HG03103 (cell line): ENCODE results near the gene KCNJ4.
"Not testable (repeated sequence)": the region's sequence is repeated elsewhere in the genome, so short reads cannot be mapped to it uniquely, and the experiment has no call there.

Experiments used
- ATAC-seq: cut with Tn5 transposase; IDR thresholded peaks from one replicate; pipeline ENCODE4 v1.9.1; 2021; ENCODE audit warnings: low read depth; ENCODE audit not compliant: unreplicated experiment

Gene KCNJ4

DNA sequence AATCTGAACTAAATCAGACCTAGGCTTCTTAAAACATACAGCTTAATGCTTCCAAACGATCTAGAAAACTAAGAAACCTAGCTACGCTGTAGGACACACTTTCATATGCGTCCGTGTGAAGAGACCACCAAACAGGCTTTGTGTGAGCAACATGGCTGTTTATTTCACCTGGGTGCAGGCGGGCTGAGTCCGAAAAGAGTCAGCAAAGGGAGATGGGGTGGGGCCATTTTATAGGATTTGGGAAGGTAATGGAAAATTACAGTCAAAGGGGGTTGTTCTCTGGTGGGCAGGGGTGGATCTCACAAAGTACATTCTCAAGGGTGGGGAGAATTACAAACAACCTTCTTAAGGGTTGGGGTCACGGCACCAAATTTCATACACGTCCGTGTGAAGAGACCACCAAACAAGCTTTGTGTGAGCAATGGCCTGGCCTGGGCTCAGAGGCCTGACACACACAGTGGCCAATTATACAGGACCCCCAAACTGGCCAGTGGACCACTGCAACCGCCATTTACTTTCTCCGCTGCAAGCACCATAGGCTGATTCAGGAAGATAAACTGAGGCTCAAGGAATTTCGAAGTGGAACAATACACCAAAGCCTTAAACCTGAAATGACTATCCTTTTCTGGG, 58.4 kb downstream of the KCNJ4 start:
- not testable (repeated sequence) for ATAC-seq

GRCh38 chr22:38395944-38396343, 59.1 kb downstream of the KCNJ4 start:
- not testable (repeated sequence) for ATAC-seq

GRCh38 chr22:38394929-38395624, 59.9 kb downstream of the KCNJ4 start:
- not testable (repeated sequence) for ATAC-seq

DNA sequence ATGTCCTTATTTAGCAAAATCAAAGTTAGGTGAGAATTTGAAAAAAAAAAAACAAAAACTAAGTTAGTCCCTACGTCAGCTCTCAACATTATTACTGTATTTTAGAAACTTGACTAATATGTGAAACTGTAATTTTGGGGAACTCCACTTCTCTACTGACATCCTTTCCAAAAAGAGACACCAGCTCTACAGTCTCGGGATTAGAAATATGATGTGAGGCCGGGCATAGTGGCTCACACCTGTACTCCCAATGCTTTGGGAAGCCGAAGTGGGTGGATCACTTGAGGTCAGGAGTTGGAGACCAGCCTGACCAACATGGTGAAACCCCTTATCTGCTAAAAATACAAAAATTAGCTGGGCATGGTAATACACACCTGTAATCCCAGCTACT, 65.6 kb downstream of the KCNJ4 start:
- not testable (repeated sequence) for ATAC-seq

DNA sequence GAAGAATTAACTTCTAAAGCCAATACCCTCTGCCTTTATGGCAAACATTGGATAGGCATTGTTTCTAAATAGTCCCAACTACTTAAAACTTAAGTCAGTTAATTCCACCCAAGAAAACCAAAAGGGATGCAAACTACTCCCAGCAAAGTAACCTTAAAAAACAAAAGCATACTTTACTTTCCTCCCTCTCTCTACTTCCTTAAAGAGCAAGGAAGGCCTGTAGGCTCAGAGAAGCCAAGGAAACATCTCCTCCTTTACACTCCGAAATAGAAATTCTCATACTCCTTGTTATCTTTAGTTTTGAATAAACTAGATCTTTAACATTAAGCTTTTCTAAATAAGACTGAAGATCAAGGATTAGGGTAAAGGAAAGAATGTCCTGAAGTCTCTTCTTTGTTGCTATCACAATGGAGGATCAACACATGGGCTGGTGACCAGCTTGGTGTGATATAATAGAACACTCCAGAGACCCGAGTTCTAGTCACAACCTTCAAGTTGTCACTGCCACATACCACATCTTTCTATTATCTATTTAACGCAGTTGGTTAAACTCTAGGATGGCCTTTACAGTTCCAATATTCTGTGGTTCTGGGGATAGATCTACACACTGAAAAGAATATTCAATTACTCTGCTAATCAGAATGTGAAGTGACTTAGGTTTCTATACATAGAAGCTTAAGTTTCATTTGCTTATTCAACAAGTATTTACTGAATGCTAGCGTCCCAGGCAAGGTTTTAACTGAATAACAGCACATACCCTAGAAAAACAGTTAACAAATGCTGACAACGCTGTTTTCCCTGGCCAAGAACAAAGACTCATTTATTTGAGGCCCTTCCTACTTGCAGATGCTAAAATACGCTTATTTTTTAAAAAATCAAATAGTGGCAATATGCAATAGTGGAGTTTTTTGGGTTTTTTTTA, 66.2 kb downstream of the KCNJ4 start:
- not testable (repeated sequence) for ATAC-seq

- ATAC-seq: not testable (repeated sequence)
Measured at GRCh38 chr22:38386918-38387317, 68.1 kb downstream of the KCNJ4 start.

DNA sequence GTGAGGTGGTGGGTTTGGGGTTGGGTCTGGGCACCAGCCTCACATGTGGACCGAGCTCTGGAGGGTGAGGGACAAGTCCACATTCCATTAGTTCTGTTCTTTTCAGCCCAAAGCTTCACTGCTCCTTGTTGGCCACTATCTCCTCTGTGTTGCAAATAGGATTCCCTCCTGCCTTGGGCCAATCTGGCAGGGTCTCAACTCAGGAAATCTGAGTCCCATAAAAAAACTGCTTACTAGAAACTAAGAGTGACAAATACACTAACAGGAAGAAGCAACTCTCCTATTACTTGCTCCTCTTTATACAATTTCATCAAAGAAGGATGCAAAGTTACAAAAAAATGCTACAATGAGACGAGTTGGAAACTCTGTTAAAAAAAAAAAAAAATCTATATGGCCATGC, 71.6 kb downstream of the KCNJ4 start:
- no peak for ATAC-seq

GRCh38 chr22:38381371-38381770, 73.6 kb downstream of the KCNJ4 start:
- not testable (repeated sequence) for ATAC-seq
